ENCODE measurements around the gene MSX2. TPM values are rescaled to one million over a fixed set of nuclear protein-coding genes. Genes with fewer than 3 reads are reported as not detected.

The MSX2 gene
- total and polyA plus RNA-seq, 9 of the 15 experiments (the other 6 are each of a cell fraction or from before 2014, with no cell fraction given), result not detected

DNA sequence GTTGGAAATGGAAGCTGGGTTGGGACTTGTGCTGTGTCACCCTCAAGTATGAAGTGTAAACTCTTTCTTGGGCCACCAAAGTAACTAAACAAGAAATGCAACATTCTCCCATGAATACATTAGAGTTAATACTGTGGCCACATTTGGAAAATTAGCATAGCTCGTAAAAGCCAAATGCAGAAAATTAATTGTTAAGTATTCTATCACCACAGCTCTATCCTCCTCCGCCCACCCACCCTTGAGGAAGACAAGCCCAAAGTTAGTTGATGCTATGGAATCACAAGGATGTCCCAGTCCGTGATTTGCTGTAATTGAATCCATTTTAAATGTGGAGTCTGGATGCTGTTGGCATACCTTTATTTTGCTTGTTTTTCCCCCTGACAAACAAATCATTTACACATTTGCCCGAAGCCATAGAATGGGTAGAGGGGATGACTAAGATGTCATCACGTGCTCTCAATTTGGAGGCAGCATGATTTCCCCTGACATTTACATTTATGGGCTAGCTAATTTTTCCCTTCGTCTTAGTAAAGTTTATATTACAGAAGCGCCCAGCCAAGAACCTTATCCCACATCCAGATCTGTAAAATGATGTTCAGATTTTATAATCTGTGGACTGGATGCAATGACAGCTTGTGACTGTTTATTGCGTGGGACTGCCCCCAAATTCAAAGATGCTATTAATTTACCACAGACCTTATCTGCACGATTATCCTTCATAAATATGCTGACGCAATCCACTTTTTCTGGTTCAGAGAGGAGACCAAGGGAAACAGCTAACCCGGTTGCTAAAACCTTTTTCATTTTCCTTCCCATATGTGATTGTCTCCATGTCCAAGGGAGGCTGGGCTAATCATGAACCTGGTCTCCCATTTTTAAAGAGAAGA is 3.7 kb downstream of the MSX2 start (continued):
- TF ChIP-seq TSC22D4 (tag; IDR thresholded peaks at IDR 0.05) (no peak), MTA2 (IDR thresholded peaks at IDR 0.05; ENCODE audit: low read depth) (no peak), HNRNPUL1 (IDR thresholded peaks at IDR 0.05; ENCODE audit: low read length) (no peak)
- TF ChIP-seq, protein P1, sequence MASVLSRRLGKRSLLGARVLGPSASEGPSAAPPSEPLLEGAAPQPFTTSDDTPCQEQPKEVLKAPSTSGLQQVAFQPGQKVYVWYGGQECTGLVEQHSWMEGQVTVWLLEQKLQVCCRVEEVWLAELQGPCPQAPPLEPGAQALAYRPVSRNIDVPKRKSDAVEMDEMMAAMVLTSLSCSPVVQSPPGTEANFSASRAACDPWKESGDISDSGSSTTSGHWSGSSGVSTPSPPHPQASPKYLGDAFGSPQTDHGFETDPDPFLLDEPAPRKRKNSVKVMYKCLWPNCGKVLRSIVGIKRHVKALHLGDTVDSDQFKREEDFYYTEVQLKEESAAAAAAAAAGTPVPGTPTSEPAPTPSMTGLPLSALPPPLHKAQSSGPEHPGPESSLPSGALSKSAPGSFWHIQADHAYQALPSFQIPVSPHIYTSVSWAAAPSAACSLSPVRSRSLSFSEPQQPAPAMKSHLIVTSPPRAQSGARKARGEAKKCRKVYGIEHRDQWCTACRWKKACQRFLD (CRISPR knock-in tag; IDR thresholded peaks at IDR 0.05), result no peak

DNA sequence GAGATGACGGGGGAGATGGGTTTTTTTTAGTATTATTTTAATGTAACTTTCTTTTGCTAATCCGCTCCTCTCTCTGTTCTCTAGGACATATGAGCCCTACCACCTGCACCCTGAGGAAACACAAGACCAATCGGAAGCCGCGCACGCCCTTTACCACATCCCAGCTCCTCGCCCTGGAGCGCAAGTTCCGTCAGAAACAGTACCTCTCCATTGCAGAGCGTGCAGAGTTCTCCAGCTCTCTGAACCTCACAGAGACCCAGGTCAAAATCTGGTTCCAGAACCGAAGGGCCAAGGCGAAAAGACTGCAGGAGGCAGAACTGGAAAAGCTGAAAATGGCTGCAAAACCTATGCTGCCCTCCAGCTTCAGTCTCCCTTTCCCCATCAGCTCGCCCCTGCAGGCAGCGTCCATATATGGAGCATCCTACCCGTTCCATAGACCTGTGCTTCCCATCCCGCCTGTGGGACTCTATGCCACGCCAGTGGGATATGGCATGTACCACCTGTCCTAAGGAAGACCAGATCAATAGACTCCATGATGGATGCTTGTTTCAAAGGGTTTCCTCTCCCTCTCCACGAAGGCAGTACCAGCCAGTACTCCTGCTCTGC is 4.8 kb downstream of the MSX2 start:
- in situ Hi-C loops (cut with MboI), result no loop called here
- no peak overlapping the region for H3K4me2 ChIP-seq (ENCODE audit: insufficient read depth, low read length)
- H4K20me1 ChIP-seq (replicated peaks; ENCODE audit: control insufficient read depth, insufficient read depth, low read length), result no peaks in the 10 kb centered on the region
- H3K4me3 ChIP-seq, result no peak overlapping the region
- intact Hi-C loops (cut with micrococcal nuclease), result no loop called here
- ATAC-seq (no peak), FAIRE-seq (no peak), DNase-seq (ENCODE audit: extremely low read depth in 1 of 4, low spot score in 3 of 4) (no peak)
- TF ChIP-seq NR3C1 (CRISPR knock-in tag; IDR thresholded peaks at IDR 0.05), result no peak
- no peak for TF ChIP-seq ZNF75A (CRISPR knock-in tag; IDR thresholded peaks at IDR 0.05)
- no peak for TF ChIP-seq HCFC1 (IDR thresholded peaks at IDR 0.05; ENCODE audit: low read depth, low read length)
- TF ChIP-seq PTRF (tag; IDR thresholded peaks at IDR 0.05), result no peak
- no peak for TF ChIP-seq ADNP (tag; IDR thresholded peaks at IDR 0.05)
- TF ChIP-seq, protein P2, sequence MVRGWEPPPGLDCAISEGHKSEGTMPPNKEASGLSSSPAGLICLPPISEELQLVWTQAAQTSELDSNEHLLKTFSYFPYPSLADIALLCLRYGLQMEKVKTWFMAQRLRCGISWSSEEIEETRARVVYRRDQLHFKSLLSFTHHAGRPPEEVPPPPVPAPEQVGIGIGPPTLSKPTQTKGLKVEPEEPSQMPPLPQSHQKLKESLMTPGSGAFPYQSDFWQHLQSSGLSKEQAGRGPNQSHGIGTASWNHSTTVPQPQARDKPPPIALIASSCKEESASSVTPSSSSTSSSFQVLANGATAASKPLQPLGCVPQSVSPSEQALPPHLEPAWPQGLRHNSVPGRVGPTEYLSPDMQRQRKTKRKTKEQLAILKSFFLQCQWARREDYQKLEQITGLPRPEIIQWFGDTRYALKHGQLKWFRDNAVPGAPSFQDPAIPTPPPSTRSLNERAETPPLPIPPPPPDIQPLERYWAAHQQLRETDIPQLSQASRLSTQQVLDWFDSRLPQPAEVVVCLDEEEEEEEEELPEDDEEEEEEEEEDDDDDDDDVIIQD (CRISPR knock-in tag; IDR thresholded peaks at IDR 0.05), result no peak
- TF ChIP-seq ZNF184 (CRISPR knock-in tag; IDR thresholded peaks at IDR 0.05), result no peak
- H3K9ac ChIP-seq (ENCODE audit: insufficient read depth in 1 of 2, low read depth in 2 of 2, low read length in 2 of 2), result no peak overlapping the region
- peaks cover 28 to 51% of the 10 kb centered on the region in 2 experiments; a peak in 4 of 5 replicates for H3K27me3 ChIP-seq (ENCODE audit: control insufficient read depth in 2 of 2, insufficient read depth in 2 of 2, low read length in 2 of 2)
- ChIA-PET POLR2A (no interaction called here), CTCF (ENCODE audit: low intra/inter-chr PET ratio) (no interaction called here)
- H3K9me3 ChIP-seq (replicated peaks; ENCODE audit: control insufficient read depth, insufficient read depth, low read depth, low read length), result no peaks in the 10 kb centered on the region
- H2AFZ ChIP-seq (ENCODE audit: low read depth, low read length), result no peak overlapping the region
- H3K79me2 ChIP-seq (ENCODE audit: control insufficient read depth, insufficient read depth, low read length), result no peaks in the 10 kb centered on the region
- no TSS peak for BruUV-seq (replicated peaks)
- peaks cover 0 to 8% of the 10 kb centered on the region in 2 experiments; a peak in 1 of 5 replicates for H3K4me1 ChIP-seq (replicated peaks in 1 of 2; ENCODE audit: control insufficient read depth in 2 of 2, insufficient read depth in 2 of 2, low read length in 2 of 2)
- H3K36me3 ChIP-seq (ENCODE audit: control insufficient read depth, insufficient read depth, low read length), result no peaks in the 10 kb centered on the region
- H3K27ac ChIP-seq (ENCODE audit: extremely low read depth, low read depth, low read length), result no peak overlapping the region
- 1% methylated on average over 18 of the region's 18 CpGs for WGBS (ENCODE audit: insufficient coverage, low coverage, missing lambda C conversion rate)
- H3K9me1 ChIP-seq (ENCODE audit: control insufficient read depth, insufficient read depth, low read length), result no peaks in the 10 kb centered on the region
